Measurements from ENCODE around the gene CLCNKA.

CLCNKA gene

DNA sequence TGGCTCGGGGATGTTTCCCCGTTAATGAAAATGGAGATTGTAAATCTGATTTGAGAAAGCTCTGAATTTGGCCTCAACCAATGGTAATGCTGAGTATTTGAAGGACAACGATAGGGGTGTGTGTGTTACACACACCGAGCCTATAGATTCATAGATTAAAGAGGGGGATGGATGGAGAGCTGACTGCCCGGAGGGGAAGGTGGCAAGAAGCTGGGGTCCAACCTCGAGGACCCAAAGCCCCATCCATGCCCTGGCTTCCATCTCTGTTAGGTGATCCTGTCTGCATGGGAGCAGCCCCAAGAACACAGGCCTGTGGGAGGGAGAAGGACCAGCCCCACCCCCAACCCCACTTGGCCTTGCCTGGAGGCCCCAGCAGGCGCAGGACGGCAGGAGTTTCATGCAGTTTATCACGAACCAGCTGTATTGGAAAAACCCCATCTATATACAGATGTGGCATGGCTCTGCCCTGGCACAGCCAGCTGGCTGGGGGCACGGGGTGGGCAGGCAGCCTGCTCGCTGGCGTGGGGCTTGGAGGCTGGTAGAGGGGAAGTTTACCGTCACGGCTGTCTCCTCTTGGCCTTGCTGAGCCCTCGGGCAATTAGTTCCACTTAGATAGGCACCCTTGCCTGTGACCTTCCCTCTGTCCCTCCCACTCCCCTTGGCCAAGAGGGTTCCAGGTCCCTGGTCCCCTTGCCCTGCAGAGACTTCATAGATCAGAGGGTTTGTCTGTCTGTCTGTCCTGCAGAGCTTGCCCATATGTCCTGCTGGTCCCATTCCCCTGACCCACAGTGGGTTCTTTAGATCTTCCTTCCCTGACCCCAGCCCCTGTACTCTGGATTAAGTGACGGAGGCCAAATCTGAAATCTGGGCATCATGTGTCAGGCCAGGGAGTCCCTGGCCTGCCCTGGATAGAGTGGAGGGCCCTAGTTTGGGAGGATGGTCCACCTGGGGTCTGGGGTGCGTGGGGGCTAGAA, 7.0 kb upstream of the CLCNKA start:
- TF ChIP-seq FOXP2 (optimal IDR thresholded peaks at IDR 0.05; ENCODE audit: borderline replicate concordance, extremely low read depth, extremely low read length, insufficient read depth) = peak; percentile 4
- no peak for TF ChIP-seq SIN3A (IDR thresholded peaks at IDR 0.05; ENCODE audit: borderline replicate concordance, insufficient read depth, low read length)

GRCh38 chr1:16015491-16015890, 6.3 kb upstream of the CLCNKA start:
- TF ChIP-seq, protein P1, sequence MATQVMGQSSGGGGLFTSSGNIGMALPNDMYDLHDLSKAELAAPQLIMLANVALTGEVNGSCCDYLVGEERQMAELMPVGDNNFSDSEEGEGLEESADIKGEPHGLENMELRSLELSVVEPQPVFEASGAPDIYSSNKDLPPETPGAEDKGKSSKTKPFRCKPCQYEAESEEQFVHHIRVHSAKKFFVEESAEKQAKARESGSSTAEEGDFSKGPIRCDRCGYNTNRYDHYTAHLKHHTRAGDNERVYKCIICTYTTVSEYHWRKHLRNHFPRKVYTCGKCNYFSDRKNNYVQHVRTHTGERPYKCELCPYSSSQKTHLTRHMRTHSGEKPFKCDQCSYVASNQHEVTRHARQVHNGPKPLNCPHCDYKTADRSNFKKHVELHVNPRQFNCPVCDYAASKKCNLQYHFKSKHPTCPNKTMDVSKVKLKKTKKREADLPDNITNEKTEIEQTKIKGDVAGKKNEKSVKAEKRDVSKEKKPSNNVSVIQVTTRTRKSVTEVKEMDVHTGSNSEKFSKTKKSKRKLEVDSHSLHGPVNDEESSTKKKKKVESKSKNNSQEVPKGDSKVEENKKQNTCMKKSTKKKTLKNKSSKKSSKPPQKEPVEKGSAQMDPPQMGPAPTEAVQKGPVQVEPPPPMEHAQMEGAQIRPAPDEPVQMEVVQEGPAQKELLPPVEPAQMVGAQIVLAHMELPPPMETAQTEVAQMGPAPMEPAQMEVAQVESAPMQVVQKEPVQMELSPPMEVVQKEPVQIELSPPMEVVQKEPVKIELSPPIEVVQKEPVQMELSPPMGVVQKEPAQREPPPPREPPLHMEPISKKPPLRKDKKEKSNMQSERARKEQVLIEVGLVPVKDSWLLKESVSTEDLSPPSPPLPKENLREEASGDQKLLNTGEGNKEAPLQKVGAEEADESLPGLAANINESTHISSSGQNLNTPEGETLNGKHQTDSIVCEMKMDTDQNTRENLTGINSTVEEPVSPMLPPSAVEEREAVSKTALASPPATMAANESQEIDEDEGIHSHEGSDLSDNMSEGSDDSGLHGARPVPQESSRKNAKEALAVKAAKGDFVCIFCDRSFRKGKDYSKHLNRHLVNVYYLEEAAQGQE (IDR thresholded peaks at IDR 0.05; ENCODE audit: insufficient read depth in 1 of 2, low read depth in 2 of 2, low read length in 2 of 2) = no peak
- no peak for TF ChIP-seq SIN3A (IDR thresholded peaks at IDR 0.05; ENCODE audit: borderline replicate concordance, insufficient read depth, low read length)
- no peak for TF ChIP-seq FOXP2 (optimal IDR thresholded peaks at IDR 0.05; ENCODE audit: borderline replicate concordance, extremely low read depth, extremely low read length, insufficient read depth)
- TF ChIP-seq TAF1 (IDR thresholded peaks at IDR 0.05; ENCODE audit: borderline replicate concordance, insufficient read depth, low read length) = no peak
- no peak for TF ChIP-seq POLR2AphosphoS5 (IDR thresholded peaks at IDR 0.05; ENCODE audit: low read depth, low read length)

DNA sequence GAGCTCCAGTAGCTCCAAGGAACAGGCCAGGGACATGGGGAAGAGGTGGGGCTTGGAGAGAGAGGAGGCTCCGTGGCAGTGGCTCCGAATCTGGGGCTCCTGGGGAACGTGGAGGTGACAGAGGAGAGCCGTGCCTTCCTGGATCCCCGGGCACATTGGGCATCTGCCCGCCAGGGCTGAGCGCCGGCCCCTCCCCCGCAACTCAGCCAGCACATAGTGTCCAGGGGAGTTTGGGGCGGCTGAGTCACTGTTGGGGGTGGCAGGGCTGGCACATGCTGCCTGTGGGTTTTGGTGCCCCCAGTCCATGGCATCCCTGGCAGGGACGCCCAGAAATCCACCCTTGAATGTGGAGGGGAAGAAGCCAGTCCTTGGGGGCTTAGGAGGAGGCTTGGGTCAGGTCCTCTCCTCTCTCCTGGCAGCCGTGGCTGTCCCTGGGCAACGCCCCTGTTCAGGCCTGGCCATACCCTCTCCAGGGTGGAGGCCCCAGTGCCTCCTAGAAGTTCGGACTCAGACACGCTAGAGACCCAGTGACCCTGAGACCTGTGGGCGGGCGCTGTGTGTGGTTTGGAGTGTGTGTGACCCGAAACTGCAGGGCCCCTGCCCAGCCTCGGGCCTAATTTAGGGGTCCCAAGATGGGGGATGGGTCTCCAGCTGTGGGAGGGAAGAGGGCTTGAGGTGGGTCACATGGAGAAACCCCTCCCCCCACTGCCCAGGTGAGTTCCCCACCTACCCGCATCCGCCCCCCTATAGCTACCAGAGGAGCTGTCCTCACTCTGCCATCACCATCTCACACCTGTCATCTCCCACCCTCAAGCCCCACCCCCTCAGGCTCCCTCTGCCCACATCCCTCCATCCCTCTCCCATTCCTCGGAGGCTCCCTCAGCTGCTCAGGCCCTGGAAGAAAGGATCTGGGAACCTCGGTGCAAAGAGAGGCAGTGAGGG, 5.6 kb upstream of the CLCNKA start:
- TF ChIP-seq SIN3A (IDR thresholded peaks at IDR 0.05; ENCODE audit: borderline replicate concordance, insufficient read depth, low read length) (no peak), FOXP2 (optimal IDR thresholded peaks at IDR 0.05; ENCODE audit: borderline replicate concordance, extremely low read depth, extremely low read length, insufficient read depth) (no peak), TAF1 (IDR thresholded peaks at IDR 0.05; ENCODE audit: borderline replicate concordance, insufficient read depth, low read length) (no peak), POLR2AphosphoS5 (IDR thresholded peaks at IDR 0.05; ENCODE audit: low read depth, low read length) (no peak)
- TF ChIP-seq, protein P1 (IDR thresholded peaks at IDR 0.05; ENCODE audit: insufficient read depth in 1 of 2, low read depth in 2 of 2, low read length in 2 of 2) = no peak

DNA sequence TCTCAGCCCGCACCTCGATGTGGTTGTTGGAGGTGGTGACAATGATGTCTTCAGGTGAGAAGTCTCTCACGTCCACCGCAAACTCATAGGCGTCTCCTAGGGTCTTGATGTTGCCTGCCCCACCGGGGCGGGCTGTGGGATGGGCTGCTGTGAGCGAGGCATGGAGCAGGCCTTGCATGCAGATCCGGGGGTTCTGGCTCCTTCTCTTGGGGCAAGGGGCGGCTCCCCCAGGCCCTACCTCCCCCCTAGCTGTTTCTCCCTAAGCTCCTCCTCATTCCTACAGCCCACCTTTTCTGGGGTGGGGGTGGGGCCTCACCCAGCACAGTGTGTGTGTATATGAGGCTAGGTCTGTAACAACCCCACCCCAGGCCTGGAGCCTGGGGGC, 4.8 kb upstream of the CLCNKA start:
- TF ChIP-seq FOXP2 (optimal IDR thresholded peaks at IDR 0.05; ENCODE audit: borderline replicate concordance, extremely low read depth, extremely low read length, insufficient read depth) (no peak), TAF1 (IDR thresholded peaks at IDR 0.05; ENCODE audit: borderline replicate concordance, insufficient read depth, low read length) (no peak), POLR2AphosphoS5 (IDR thresholded peaks at IDR 0.05; ENCODE audit: low read depth, low read length) (no peak), SIN3A (IDR thresholded peaks at IDR 0.05; ENCODE audit: borderline replicate concordance, insufficient read depth, low read length) (no peak)
- TF ChIP-seq, protein P1 (IDR thresholded peaks at IDR 0.05; ENCODE audit: insufficient read depth in 1 of 2, low read depth in 2 of 2, low read length in 2 of 2) = no peak
